H9 (cell line): ENCODE results near the gene BSN. TPM values are rescaled to one million over a fixed set of nuclear protein-coding genes. Genes with fewer than 3 reads are reported as not detected.

Source experiments
- DNase-seq: peaks from one replicate; pipeline ENCODE4 v3.0.0-alpha.2; 2017
- H2AFZ ChIP-seq: one replicate; pipeline ENCODE4 v1.6.1; 2013; ENCODE audit warnings: mild to moderate bottlenecking, low read length, control low read depth, moderate library complexity
- H2AK5ac ChIP-seq: 2 replicates; pipeline ENCODE4 v1.6.1; 2013; ENCODE audit warnings: low read length, control low read depth, mixed read lengths; ENCODE audit not compliant: insufficient read length
- H2BK120ac ChIP-seq: one replicate; pipeline ENCODE4 v1.6.1; 2013; ENCODE audit warnings: low read depth, mild to moderate bottlenecking, low read length, control low read depth, inconsistent platforms; ENCODE audit not compliant: poor library complexity, severe bottlenecking
- H2BK12ac ChIP-seq: 2 replicates; pipeline ENCODE4 v1.6.1; 2013; ENCODE audit warnings: low read length, control low read depth, mixed read lengths, low read depth; ENCODE audit not compliant: insufficient read length
- H2BK15ac ChIP-seq: 2 replicates; pipeline ENCODE4 v1.6.1; 2013; ENCODE audit warnings: low read depth, low read length, control low read depth
- H2BK20ac ChIP-seq: one replicate; pipeline ENCODE4 v1.6.1; 2013; ENCODE audit warnings: low read depth, mild to moderate bottlenecking, low read length, control low read depth, inconsistent platforms; ENCODE audit not compliant: poor library complexity, severe bottlenecking
- H2BK5ac ChIP-seq: 2 replicates; pipeline ENCODE4 v1.6.1; 2013; ENCODE audit warnings: low read length, control low read depth, mixed read lengths; ENCODE audit not compliant: insufficient read length
- H3K14ac ChIP-seq: 2 replicates; pipeline ENCODE4 v1.6.1; 2013; ENCODE audit warnings: low read length, control low read depth; ENCODE audit not compliant: insufficient read depth
- H3K18ac ChIP-seq: 2 replicates; pipeline ENCODE4 v1.6.1; 2013; ENCODE audit warnings: low read depth, mild to moderate bottlenecking, mixed read lengths, low read length, control low read depth; ENCODE audit not compliant: insufficient read length
- H3K23ac ChIP-seq: 2 replicates; pipeline ENCODE4 v1.6.1; 2013; ENCODE audit warnings: low read length, control low read depth, mixed read lengths, low read depth; ENCODE audit not compliant: insufficient read length
- H3K23me2 ChIP-seq: 2 replicates; pipeline ENCODE4 v1.6.1; 2013; ENCODE audit warnings: low read depth, mild to moderate bottlenecking, mixed read lengths, low read length, control low read depth; ENCODE audit not compliant: insufficient read length, poor library complexity, severe bottlenecking
- H3K27ac ChIP-seq: 2 replicates; pipeline ENCODE4 v1.5.1; 2013; ENCODE audit warnings: low read length, control low read depth, mixed read lengths, low read depth; ENCODE audit not compliant: insufficient read length
- H3K27me3 ChIP-seq: 2 replicates; pipeline ENCODE4 v1.6.1; 2013; ENCODE audit warnings: low read length, control low read depth, inconsistent platforms; ENCODE audit not compliant: insufficient read depth
- H3K4ac ChIP-seq: 2 replicates; pipeline ENCODE4 v1.6.1; 2013; ENCODE audit warnings: low read depth, mild to moderate bottlenecking, control low read depth, inconsistent platforms, low read length, moderate library complexity
- H3K4me1 ChIP-seq: 2 replicates; pipeline ENCODE4 v1.6.1; 2013; ENCODE audit warnings: low read length, control low read depth, inconsistent platforms; ENCODE audit not compliant: insufficient read depth
- H3K4me2 ChIP-seq: 2 replicates; pipeline ENCODE4 v1.6.1; 2013; ENCODE audit warnings: low read length, control low read depth, mixed read lengths; ENCODE audit not compliant: insufficient read length, insufficient read depth
- H3K56ac ChIP-seq: 2 replicates; pipeline ENCODE4 v1.6.1; 2013; ENCODE audit warnings: low read depth, mild to moderate bottlenecking, mixed read lengths, low read length, control low read depth; ENCODE audit not compliant: insufficient read length
- H3K79me1 ChIP-seq: 2 replicates; pipeline ENCODE4 v1.6.1; 2013; ENCODE audit warnings: low read depth, mild to moderate bottlenecking, moderate library complexity, low read length, control low read depth, inconsistent platforms; ENCODE audit not compliant: insufficient read depth, poor library complexity, severe bottlenecking
- H3K79me2 ChIP-seq: 2 replicates; pipeline ENCODE4 v1.6.1; 2013; ENCODE audit warnings: low read length, control low read depth, inconsistent platforms; ENCODE audit not compliant: insufficient read depth
- H3K9ac ChIP-seq: 2 replicates; pipeline ENCODE4 v1.6.1; 2013; ENCODE audit warnings: low read length, control low read depth, mixed read lengths; ENCODE audit not compliant: insufficient read length; ENCODE audit errors: extremely low read depth
- H3K9me3 ChIP-seq: one replicate; pipeline ENCODE4 v1.6.1; 2013; ENCODE audit warnings: low read depth, low read length, inconsistent platforms; ENCODE audit not compliant: control insufficient read depth
- H3T11ph ChIP-seq: one replicate; pipeline ENCODE4 v1.6.1; 2013; ENCODE audit warnings: mild to moderate bottlenecking, low read length, control low read depth, inconsistent platforms
- H4K20me1 ChIP-seq: one replicate; pipeline ENCODE4 v1.6.1; 2013; ENCODE audit not compliant: control insufficient read depth, insufficient read length, insufficient read depth
- H4K5ac ChIP-seq: 2 replicates; pipeline ENCODE4 v1.6.1; 2013; ENCODE audit warnings: low read depth, mild to moderate bottlenecking, mixed read lengths, low read length, control low read depth; ENCODE audit not compliant: insufficient read length
- H4K8ac ChIP-seq: replicated peaks from 2 replicates; pipeline ENCODE4 v1.6.1; 2013; ENCODE audit warnings: low read length, control low read depth, mixed read lengths, low read depth; ENCODE audit not compliant: insufficient read length
- H4K91ac ChIP-seq: 2 replicates; pipeline ENCODE4 v1.6.1; 2013; ENCODE audit warnings: low read depth, mild to moderate bottlenecking, moderate library complexity, mixed read lengths, low read length, control low read depth; ENCODE audit not compliant: insufficient read length
- H3K27ac Mint-ChIP-seq, 3 experiments: 2 replicates in 2 of 3; 3 replicates in 1 of 3; pipeline ENCODE4 v1.8.0; 2020 to 2021; ENCODE audit warnings: mixed read lengths in 3 of 3, mild to moderate bottlenecking in 1 of 3, moderate library complexity in 1 of 3
- H3K27me3 Mint-ChIP-seq: 2 replicates; pipeline ENCODE4 v1.8.0; 2021; ENCODE audit warnings: low read depth, mild to moderate bottlenecking, moderate library complexity, mixed read lengths
- H3K36me3 Mint-ChIP-seq, 3 experiments: 2 replicates in 2 of 3; 3 replicates in 1 of 3; pipeline ENCODE4 v1.8.0; 2020 to 2021; ENCODE audit warnings: low read depth in 3 of 3, mixed read lengths in 3 of 3; ENCODE audit not compliant: insufficient read depth in 1 of 3
- H3K4me1 Mint-ChIP-seq, 2 experiments: 2 replicates each; pipeline ENCODE4 v1.8.0; 2020; ENCODE audit warnings: mixed read lengths in 2 of 2
- H3K4me3 Mint-ChIP-seq, 2 experiments: 2 replicates in 1 of 2; 3 replicates in 1 of 2; pipeline ENCODE4 v1.8.0; 2020 to 2021; ENCODE audit warnings: mild to moderate bottlenecking in 2 of 2, mixed read lengths in 2 of 2, moderate library complexity in 1 of 2
- H3K9me3 Mint-ChIP-seq, 2 experiments: 2 replicates in 1 of 2; 3 replicates in 1 of 2; pipeline ENCODE4 v1.8.0; 2020; ENCODE audit warnings: mild to moderate bottlenecking in 2 of 2, mixed read lengths in 2 of 2, moderate library complexity in 1 of 2
- CTCF ChIP-seq: fragments of 200-600 bp; sonication (generic); conservative IDR thresholded peaks from 3 replicates; pipeline ENCODE4 v1.8.0; 2021; ENCODE audit warnings: antibody characterized with exemption, mild to moderate bottlenecking
- WGBS: extraction: QIAGEN DNeasy Blood & Tissue Kit; methylation state at CpG from one replicate; pipeline ENCODE4 v1.1.7; 2013; ENCODE audit warnings: missing lambda C conversion rate, low lambda C conversion rate, mixed read lengths; ENCODE audit not compliant: insufficient read length; ENCODE audit errors: extremely low coverage; 5-methylcytosine and 5-hydroxymethylcytosine counted together
- total RNA-seq: library from RNA; stranded (reverse); gene quantifications from 2 replicates; pipeline ENCODE4 v1.2.1, GENCODE V29; 2021

Gene BSN
- total RNA-seq, 1 experiment from 2014 or later: 2.4 TPM

GRCh38 chr3:49617390-49618013 lies 63.2 kb downstream of the BSN start:
- peaks cover 0 to 1% (median under 1%) of the 10 kb centered on the region in 3 experiments; a peak in 3 of 7 replicates for H3K36me3 Mint-ChIP-seq
- H3K23me2 ChIP-seq: no peaks in the 10 kb centered on the region
- WGBS: no CpG with 5 or more reads among the region's 7 CpGs

More at GRCh38 chr3:49617390-49618013, 63.2 kb downstream of the BSN start:
- H2BK12ac ChIP-seq: no peak overlapping the region
- no peak overlapping the region for H3K4me2 ChIP-seq
- H3K14ac ChIP-seq: no peak overlapping the region; the same call in 1 of the 2 replicates
- H2BK5ac ChIP-seq: no peak overlapping the region
- no peaks in the 10 kb centered on the region for H3K9me3 ChIP-seq
- peaks cover 13 to 16% of the 10 kb centered on the region in 2 experiments for H3K4me1 Mint-ChIP-seq
- no peak for TF ChIP-seq CTCF
- no peak overlapping the region for H2BK15ac ChIP-seq
- no peak overlapping the region for H3K23ac ChIP-seq
- H3K9ac ChIP-seq: no peak overlapping the region
- no peak overlapping the region for H4K91ac ChIP-seq
- H3K18ac ChIP-seq: no peak overlapping the region
- H4K20me1 ChIP-seq: no peaks in the 10 kb centered on the region
- H2AFZ ChIP-seq: no peak overlapping the region
- H3K27me3 Mint-ChIP-seq: no peaks in the 10 kb centered on the region; the same call in 1 of the 2 replicates
- H3K56ac ChIP-seq: no peak overlapping the region
- H3K9me3 Mint-ChIP-seq: peaks cover 2 to 3% of the 10 kb centered on the region in 2 experiments; a peak in 3 of 5 replicates
- H2BK120ac ChIP-seq: no peak overlapping the region
- H3K27ac ChIP-seq: no peak overlapping the region
- no peak overlapping the region for H3T11ph ChIP-seq
- H3K79me2 ChIP-seq: no peaks in the 10 kb centered on the region
- no peaks in the 10 kb centered on the region for H3K79me1 ChIP-seq
- no peak overlapping the region for H3K27ac Mint-ChIP-seq
- no peak overlapping the region for H4K5ac ChIP-seq
- H4K8ac ChIP-seq: no peak overlapping the region
- no peaks in the 10 kb centered on the region for H3K27me3 ChIP-seq
- no peak overlapping the region for H2AK5ac ChIP-seq
- DNase-seq: peak; percentile 12
- H3K4me3 Mint-ChIP-seq: no peak overlapping the region
- no peaks in the 10 kb centered on the region; the same call in 1 of the 2 replicates for H3K4me1 ChIP-seq
- no peak overlapping the region for H3K4ac ChIP-seq
- H2BK20ac ChIP-seq: no peak overlapping the region
